HG03066 (cell line): ENCODE measurements around the gene CETN1.

Experiments used
- ATAC-seq: cut with Tn5 transposase; IDR thresholded peaks from one replicate; pipeline ENCODE4 v1.9.1; 2021; ENCODE audit warnings: low read depth; ENCODE audit not compliant: unreplicated experiment

CETN1 gene

GRCh38 chr18:618618-619017 is 38.4 kb downstream of the CETN1 start:
- ATAC-seq = no peak

- ATAC-seq = no peak
Observed at GRCh38 chr18:621291-622043, 41.3 kb downstream of the CETN1 start.

GRCh38 chr18:622289-622688 is 42.1 kb downstream of the CETN1 start:
- ATAC-seq = no peak

- ATAC-seq = no peak
Observed at GRCh38 chr18:623761-624620, 43.8 kb downstream of the CETN1 start.

- ATAC-seq = no peak
Observed at GRCh38 chr18:627231-627630, 47.1 kb downstream of the CETN1 start.

- ATAC-seq = no peak
Observed at GRCh38 chr18:629269-630150, 49.3 kb downstream of the CETN1 start.

- no peak for ATAC-seq
Observed at GRCh38 chr18:631560-631959, 51.4 kb downstream of the CETN1 start.
